Adrenal gland (tissue), 12 donors: ENCODE results near the gene MSLN. TPM values are rescaled to one million over a fixed set of nuclear protein-coding genes. Genes with fewer than 3 reads are reported as not detected.

Experiments
- DNase-seq, 7 donors: peaks; one replicate each; pipeline ENCODE4 v3.0.0-alpha.2; 2019 to 2020
- H3K27ac ChIP-seq, 5 donors: fragments of 200-600 bp; sonication (generic) in 4 of 5; 1 replicate in 3 of 5; 2 replicates in 2 of 5; pipeline versions ENCODE4 v1.5.1 to v1.8.0; 2016 to 2020; ENCODE audit warnings: mild to moderate bottlenecking in 1 of 5
- H3K27me3 ChIP-seq: fragments of 200-600 bp; 2 replicates; pipeline ENCODE4 v1.8.0; 2021
- H3K36me3 ChIP-seq, 2 donors: fragments of 200-600 bp; replicated peaks in 1 of 2; 1 replicate in 1 of 2; 2 replicates in 1 of 2; pipeline versions ENCODE4 v1.5.1 to v1.8.0; 2018 to 2022
- H3K4me1 ChIP-seq, 2 donors: fragments of 200-600 bp; replicated peaks in 1 of 2; 1 replicate in 1 of 2; 2 replicates in 1 of 2; pipeline versions ENCODE4 v1.5.1 to v1.8.0; 2018 to 2021
- H3K4me3 ChIP-seq, 4 donors: fragments of 200-600 bp; sonication (generic) in 3 of 4; one replicate each; pipeline ENCODE4 v1.5.1; 2016 to 2018
- H3K9me3 ChIP-seq, 3 donors: fragments of 200-600 bp; sonication (generic) in 1 of 3; replicated peaks in 1 of 3; 1 replicate in 2 of 3; 2 replicates in 1 of 3; pipeline versions ENCODE4 v1.5.1 to v1.8.0; 2016 to 2021
- CTCF ChIP-seq, 6 experiments: fragments of 450-650 bp in 4 of 6; fragments of 200-600 bp in 2 of 6; sonication (generic) in 1 of 6; IDR thresholded peaks; 1 replicate in 5 of 6; 2 replicates in 1 of 6; pipeline versions ENCODE4 v1.5.1 to v1.8.0; 2016 to 2021; ENCODE audit warnings: antibody characterized with exemption in 6 of 6, mild to moderate bottlenecking in 2 of 6, moderate library complexity in 1 of 6
- POLR2A ChIP-seq, 2 donors: fragments of 450-650 bp; IDR thresholded peaks; one replicate each; pipeline ENCODE4 v1.6.1; 2017; ENCODE audit warnings: antibody characterized with exemption in 2 of 2, mild to moderate bottlenecking in 2 of 2, moderate library complexity in 1 of 2
- WGBS, 4 donors: extraction: QIAGEN DNeasy Blood & Tissue Kit in 2 of 4; methylation state at CpG; one replicate each; pipeline versions ENCODE4 v1.1.5 to v1.1.7; 2013 to 2017; 5-methylcytosine and 5-hydroxymethylcytosine counted together
- intact Hi-C, 2 donors: fragments of 100-400 bp; cut with DNase I; formaldehyde crosslinking; loops; one replicate each; pipeline versions ENCODE4 v1.14.1 to v1.15.0; 2022 to 2023
- polyA plus RNA-seq, 3 donors: library from polyadenylated mRNA; stranded (reverse); fragments of 200-250 nt in 2 of 3; fragments of 350-450 nt in 1 of 3; fragmentation: Illumina TruSeq in 1 of 3; extraction: RNeasy Lipid Tissue Mini Kit (QIAGEN cat#74804) in 1 of 3; gene quantifications; one replicate each; pipeline ENCODE4 v1.2.3, GENCODE V29; 2013 to 2014
- total RNA-seq, 9 donors: library from RNA; depleted of rRNA in 4 of 9; stranded (reverse); fragments of >200 nt in 4 of 9; fragments of 120-200 nt in 1 of 9; fragmentation: NEBNext Ultra II Directional in 1 of 9; extraction: Animal tissue kit (Norgen Biotek cat#: 25700) in 1 of 9; gene quantifications; one replicate each; pipeline versions ENCODE4 v1.1.0 to v1.2.4, GENCODE V29; 2013 to 2023
- donor health status: healthy with polysubstance abuse.
- donor health status: Bipolar disorder and iron deficiency.
- donor health status: DM: yes; HTN: yes; CAD: no.
- donor health status: DM: no; HTN: no; CAD: no.
- donor health status: DM: no; HTN: no; CAD: no.
- donor health status: DM: yes; HTN: yes; CAD: no.

Gene MSLN
- total and polyA plus RNA-seq, 12 donors = 0.13 to 0.46 (median 0.30) TPM; not detected in 8

- Histone ChIP-seq H3K4me1 (no peaks in the 10 kb centered on the region), H3K36me3 (no peaks in the 10 kb centered on the region), H3K27me3 (no peaks in the 10 kb centered on the region), H3K4me3 (no peak overlapping the region), H3K27ac (no peak overlapping the region), H3K9me3 (no peaks in the 10 kb centered on the region)
- intact Hi-C loops = no loop called here
- TF ChIP-seq CTCF (IDR thresholded peaks at IDR 0.05) = no peak
- TF ChIP-seq POLR2A (IDR thresholded peaks at IDR 0.05) = no peak
- WGBS, 4 donors = 84 to 88% (median 85%) methylated on average over 18 to 34 of the region's 34 CpGs
- DNase-seq = no peak
Observed at GRCh38 chr16:759110-759910, 1.2 kb upstream of the MSLN start.

- intact Hi-C loops = no loop called here
- Histone ChIP-seq H3K36me3 (no peaks in the 10 kb centered on the region), H3K27ac (no peak overlapping the region), H3K27me3 (no peaks in the 10 kb centered on the region), H3K9me3 (no peaks in the 10 kb centered on the region), H3K4me3 (no peak overlapping the region), H3K4me1 (no peaks in the 10 kb centered on the region)
- WGBS, 4 donors = 72 to 81% (median 75%) methylated on average over 4 to 15 of the region's 15 CpGs; no CpG with 5 or more reads in 1 of the 4 donors
- no peak for DNase-seq
- no peak for TF ChIP-seq CTCF (IDR thresholded peaks at IDR 0.05)
- TF ChIP-seq POLR2A (IDR thresholded peaks at IDR 0.05) = no peak
Observed at GRCh38 chr16:760065-760464, 469 bp upstream of the MSLN start.

- no peak overlapping the region for H3K27ac ChIP-seq
- H3K4me3 ChIP-seq = no peak overlapping the region
- no peak for DNase-seq
- H3K4me1 ChIP-seq = no peaks in the 10 kb centered on the region
- H3K36me3 ChIP-seq = no peaks in the 10 kb centered on the region
- 72 to 90% (median 74%) methylated on average over 7 to 22 of the region's 22 CpGs for WGBS, 4 donors
- TF ChIP-seq POLR2A (IDR thresholded peaks at IDR 0.05) = no peak
- no peak for TF ChIP-seq CTCF (IDR thresholded peaks at IDR 0.05)
- no peaks in the 10 kb centered on the region for H3K27me3 ChIP-seq
- H3K9me3 ChIP-seq = no peaks in the 10 kb centered on the region
- intact Hi-C loops = no loop called here
Observed at GRCh38 chr16:761625-762513, 1.3 kb downstream of the MSLN start.

GRCh38 chr16:762595-763268, 2.2 kb downstream of the MSLN start:
- WGBS, 4 donors = 65 to 89% (median 70%) methylated on average over 5 to 17 of the region's 17 CpGs
- H3K27ac ChIP-seq = no peak overlapping the region
- intact Hi-C loops = no loop called here
- no peaks in the 10 kb centered on the region for H3K9me3 ChIP-seq
- no peaks in the 10 kb centered on the region for H3K27me3 ChIP-seq
- no peak overlapping the region for H3K4me3 ChIP-seq
- H3K36me3 ChIP-seq = no peaks in the 10 kb centered on the region
- H3K4me1 ChIP-seq = no peaks in the 10 kb centered on the region
- no peak for DNase-seq
- TF ChIP-seq POLR2A (IDR thresholded peaks at IDR 0.05) (no peak), CTCF (IDR thresholded peaks at IDR 0.05) (no peak)
